ENCODE results near the gene TCF4. TPM values are rescaled to one million over a fixed set of nuclear protein-coding genes. Genes with fewer than 3 reads are reported as not detected.

TCF4 gene
- total RNA-seq, 1 experiment from 2014 or later, result 143 TPM

DNA sequence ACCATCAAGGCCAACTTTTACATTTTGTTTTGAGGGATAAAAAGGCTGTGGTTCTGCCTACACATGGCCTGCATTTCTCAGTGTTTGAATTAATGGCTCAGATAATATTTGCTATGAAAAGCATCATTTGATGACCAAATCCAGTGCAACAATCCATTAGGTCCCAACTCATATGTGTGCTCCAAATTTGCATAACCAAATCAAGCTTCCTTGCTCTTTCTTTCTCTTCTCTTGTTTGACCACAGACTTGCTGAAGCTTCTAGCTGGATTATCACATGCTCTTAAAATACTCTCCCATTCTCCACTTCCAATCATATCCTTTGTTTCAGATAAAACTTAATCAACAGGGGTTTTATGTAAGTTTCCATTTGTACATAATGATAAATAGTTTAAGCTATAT, 147.0 kb downstream of the TCF4 start:
- Histone ChIP-seq H3K27ac (ENCODE audit: low read depth, low read length, poor library complexity, severe bottlenecking) (no peak overlapping the region), H3K27me3 (replicated peaks; ENCODE audit: insufficient read depth, low read depth, low read length, poor library complexity) (no peaks in the 10 kb centered on the region), H3K4me3 (ENCODE audit: low read depth, low read length, poor library complexity, severe bottlenecking) (no peak overlapping the region), H3K36me3 (ENCODE audit: insufficient read depth, low read length, poor library complexity, severe bottlenecking) (no peaks in the 10 kb centered on the region), H3K4me1 (ENCODE audit: insufficient read depth, low read length, poor library complexity, severe bottlenecking) (no peaks in the 10 kb centered on the region), H3K9me3 (ENCODE audit: low read depth, low read length, poor library complexity, severe bottlenecking) (peaks cover 6% of the 10 kb centered on the region)
- no TSS peak for BruUV-seq (replicated peaks)
- POLR2A ChIA-PET (ENCODE audit: low non-redundant PET), result no interaction called here
- TF ChIP-seq, protein P1, sequence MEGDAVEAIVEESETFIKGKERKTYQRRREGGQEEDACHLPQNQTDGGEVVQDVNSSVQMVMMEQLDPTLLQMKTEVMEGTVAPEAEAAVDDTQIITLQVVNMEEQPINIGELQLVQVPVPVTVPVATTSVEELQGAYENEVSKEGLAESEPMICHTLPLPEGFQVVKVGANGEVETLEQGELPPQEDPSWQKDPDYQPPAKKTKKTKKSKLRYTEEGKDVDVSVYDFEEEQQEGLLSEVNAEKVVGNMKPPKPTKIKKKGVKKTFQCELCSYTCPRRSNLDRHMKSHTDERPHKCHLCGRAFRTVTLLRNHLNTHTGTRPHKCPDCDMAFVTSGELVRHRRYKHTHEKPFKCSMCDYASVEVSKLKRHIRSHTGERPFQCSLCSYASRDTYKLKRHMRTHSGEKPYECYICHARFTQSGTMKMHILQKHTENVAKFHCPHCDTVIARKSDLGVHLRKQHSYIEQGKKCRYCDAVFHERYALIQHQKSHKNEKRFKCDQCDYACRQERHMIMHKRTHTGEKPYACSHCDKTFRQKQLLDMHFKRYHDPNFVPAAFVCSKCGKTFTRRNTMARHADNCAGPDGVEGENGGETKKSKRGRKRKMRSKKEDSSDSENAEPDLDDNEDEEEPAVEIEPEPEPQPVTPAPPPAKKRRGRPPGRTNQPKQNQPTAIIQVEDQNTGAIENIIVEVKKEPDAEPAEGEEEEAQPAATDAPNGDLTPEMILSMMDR (conservative IDR thresholded peaks at IDR 0.05; ENCODE audit: low read depth, low read length), result no peak
- no peak for TF ChIP-seq EZH2 (IDR thresholded peaks at IDR 0.05; ENCODE audit: borderline replicate concordance, low read depth, low read length, poor library complexity, severe bottlenecking)
- intact Hi-C loops (cut with micrococcal nuclease; ENCODE audit: unreplicated experiment), result no loop called here
- no peak for DNase-seq (ENCODE audit: low spot score)
- CTCF ChIA-PET, result no interaction called here

- DNase-seq (ENCODE audit: low spot score), result no peak
- no TSS peak for BruUV-seq (replicated peaks)
- Histone ChIP-seq H3K27ac (ENCODE audit: low read depth, low read length, poor library complexity, severe bottlenecking) (no peak overlapping the region), H3K36me3 (ENCODE audit: insufficient read depth, low read length, poor library complexity, severe bottlenecking) (no peaks in the 10 kb centered on the region), H3K9me3 (ENCODE audit: low read depth, low read length, poor library complexity, severe bottlenecking) (no peaks in the 10 kb centered on the region), H3K4me3 (ENCODE audit: low read depth, low read length, poor library complexity, severe bottlenecking) (no peak overlapping the region), H3K27me3 (replicated peaks; ENCODE audit: insufficient read depth, low read depth, low read length, poor library complexity) (no peaks in the 10 kb centered on the region), H3K4me1 (ENCODE audit: insufficient read depth, low read length, poor library complexity, severe bottlenecking) (peaks cover under 1% of the 10 kb centered on the region)
- CTCF ChIA-PET, result no interaction called here
- POLR2A ChIA-PET (ENCODE audit: low non-redundant PET), result no interaction called here
- no peak for TF ChIP-seq EZH2 (IDR thresholded peaks at IDR 0.05; ENCODE audit: borderline replicate concordance, low read depth, low read length, poor library complexity, severe bottlenecking)
- TF ChIP-seq, protein P1 (conservative IDR thresholded peaks at IDR 0.05; ENCODE audit: low read depth, low read length), result no peak
- intact Hi-C loops (cut with micrococcal nuclease; ENCODE audit: unreplicated experiment), result no loop called here
These were observed 148.9 kb downstream of the TCF4 start for GRCh38 chr18:55439056-55439455.

- TF ChIP-seq, protein P1 (conservative IDR thresholded peaks at IDR 0.05; ENCODE audit: low read depth, low read length), result no peak
- no peak for TF ChIP-seq EZH2 (IDR thresholded peaks at IDR 0.05; ENCODE audit: borderline replicate concordance, low read depth, low read length, poor library complexity, severe bottlenecking)
- no TSS peak for BruUV-seq (replicated peaks)
- no peaks in the 10 kb centered on the region for H3K27me3 ChIP-seq (replicated peaks; ENCODE audit: insufficient read depth, low read depth, low read length, poor library complexity)
- no peak overlapping the region for H3K27ac ChIP-seq (ENCODE audit: low read depth, low read length, poor library complexity, severe bottlenecking)
- CTCF ChIA-PET, result no interaction called here
- H3K4me3 ChIP-seq (ENCODE audit: low read depth, low read length, poor library complexity, severe bottlenecking), result no peak overlapping the region
- H3K4me1 ChIP-seq (ENCODE audit: insufficient read depth, low read length, poor library complexity, severe bottlenecking), result peaks cover 11% of the 10 kb centered on the region
- H3K9me3 ChIP-seq (ENCODE audit: low read depth, low read length, poor library complexity, severe bottlenecking), result no peaks in the 10 kb centered on the region
- H3K36me3 ChIP-seq (ENCODE audit: insufficient read depth, low read length, poor library complexity, severe bottlenecking), result no peaks in the 10 kb centered on the region
- POLR2A ChIA-PET (ENCODE audit: low non-redundant PET), result no interaction called here
- DNase-seq (ENCODE audit: low spot score), result no peak
- intact Hi-C loops (cut with micrococcal nuclease; ENCODE audit: unreplicated experiment), result no loop called here
These were observed 152.4 kb downstream of the TCF4 start for GRCh38 chr18:55435592-55435991.

Data from A673 (cell line).